SU-DHL-6 (cell line): ENCODE data around the gene OGDH.

Source experiments
- H2AFZ ChIP-seq: fragments of 200-600 bp; sonication (generic); 2 replicates; pipeline ENCODE4 v1.6.1; 2014; ENCODE audit warnings: low read depth, mild to moderate bottlenecking, moderate library complexity, mixed read lengths, antibody characterized with exemption, low read length; ENCODE audit not compliant: severe bottlenecking
- H3F3A ChIP-seq: fragments of 200-600 bp; shearing (Covaris generic); 2 replicates; pipeline ENCODE4 v1.6.0; 2016; ENCODE audit warnings: antibody characterized with exemption, mild to moderate bottlenecking; ENCODE audit not compliant: insufficient read depth
- H3K27ac ChIP-seq: fragments of 200-600 bp; sonication (generic); 2 replicates; pipeline ENCODE4 v1.5.1; 2016; ENCODE audit warnings: low read depth, mild to moderate bottlenecking, low read length, moderate library complexity, mixed read lengths
- H3K27me3 ChIP-seq: fragments of 200-600 bp; sonication (generic), shearing (Covaris generic); 2 replicates; pipeline ENCODE4 v1.6.0; 2014; ENCODE audit warnings: mild to moderate bottlenecking, low read length
- H3K36me3 ChIP-seq: fragments of 200-600 bp; sonication (generic); 2 replicates; pipeline ENCODE4 v1.6.1; 2014; ENCODE audit warnings: mild to moderate bottlenecking, low read length, mixed read lengths
- H3K4me2 ChIP-seq: fragments of 300-600, 200-600 bp; shearing (Covaris generic), sonication (generic); 2 replicates; pipeline ENCODE4 v1.6.0; 2014; ENCODE audit warnings: low read length, low read depth, mild to moderate bottlenecking; ENCODE audit not compliant: poor library complexity, severe bottlenecking
- H3K4me3 ChIP-seq: fragments of 200-600 bp; sonication (generic); 2 replicates; pipeline ENCODE4 v1.5.1; 2014; ENCODE audit warnings: antibody characterized with exemption, low read length, mild to moderate bottlenecking, mixed read lengths; ENCODE audit not compliant: insufficient read depth, poor library complexity, severe bottlenecking
- H3K79me2 ChIP-seq: fragments of 200-600 bp; sonication (generic); 2 replicates; pipeline ENCODE4 v1.6.1; 2014; ENCODE audit warnings: mild to moderate bottlenecking, low read length, moderate library complexity; ENCODE audit not compliant: insufficient read depth
- H3K9ac ChIP-seq: fragments of 200-600 bp; sonication (generic); 2 replicates; pipeline ENCODE4 v1.7.0; 2014; ENCODE audit warnings: mild to moderate bottlenecking, low read length
- H3K9me2 ChIP-seq: fragments of 200-600 bp; sonication (generic); replicated peaks from 2 replicates; pipeline ENCODE4 v1.6.1; 2014; ENCODE audit warnings: low read length; ENCODE audit not compliant: insufficient read depth
- H3K9me3 ChIP-seq: fragments of 200-600 bp; sonication (generic); 2 replicates; pipeline ENCODE4 v1.6.1; 2014; ENCODE audit warnings: low read length, mixed read lengths; ENCODE audit not compliant: insufficient read depth
- H4K20me1 ChIP-seq: fragments of 200-600 bp; sonication (generic); 2 replicates; pipeline ENCODE4 v1.6.1; 2014; ENCODE audit warnings: low read depth, mild to moderate bottlenecking, antibody characterized with exemption, low read length, moderate library complexity, mixed read lengths
- EZH2phosphoT487 ChIP-seq: fragments of 200-600 bp; sonication (generic), shearing (Covaris generic); conservative IDR thresholded peaks from 2 replicates; pipeline ENCODE4 v1.6.1; 2018; ENCODE audit warnings: mild to moderate bottlenecking, antibody characterized with exemption, low read length, moderate library complexity, mixed read lengths
- TF ChIP-seq, protein P1 (sequence below): fragments of 200-600 bp; sonication (generic); IDR thresholded peaks from one replicate; pipeline ENCODE4 v1.5.1; 2017; ENCODE audit warnings: antibody characterized with exemption, mild to moderate bottlenecking, low read length, moderate library complexity; ENCODE audit not compliant: insufficient read depth, poor library complexity, severe bottlenecking

OGDH gene

DNA sequence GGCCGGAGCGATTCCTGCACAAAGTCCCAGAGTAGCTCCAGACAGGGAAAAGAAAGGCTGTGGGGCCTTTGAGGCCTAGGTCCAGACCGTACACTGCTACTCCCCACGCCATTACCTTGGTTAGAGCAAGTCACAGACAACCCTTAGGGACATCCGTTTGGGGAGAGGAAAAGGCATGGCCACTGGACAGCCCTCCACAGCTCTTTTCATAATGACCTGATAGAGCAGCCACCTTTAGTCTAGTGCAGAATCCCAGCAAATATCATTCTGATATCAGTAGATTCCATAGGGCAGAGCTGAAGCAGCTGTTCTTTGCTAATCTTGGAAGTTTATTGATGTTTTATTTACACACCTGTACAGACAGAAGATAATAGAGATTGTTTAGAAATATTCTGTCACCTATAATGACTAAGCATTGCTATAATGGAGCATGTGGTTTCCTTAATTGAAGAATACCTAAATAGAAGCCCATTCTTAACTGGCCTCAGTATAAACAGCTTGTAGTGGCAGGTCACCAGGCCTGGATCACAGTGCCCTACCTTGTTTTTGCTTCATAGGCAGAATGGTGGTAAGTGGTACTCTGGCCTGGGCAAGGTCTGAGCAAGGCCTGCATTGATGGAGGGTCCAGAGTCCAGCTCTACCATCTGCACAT is 27.9 kb downstream of the OGDH start:
- no peak overlapping the region for H3K9ac ChIP-seq
- H3F3A ChIP-seq, result no peaks in the 10 kb centered on the region
- no peak overlapping the region for H3K27ac ChIP-seq
- H3K79me2 ChIP-seq, result peaks cover 5% of the 10 kb centered on the region; the same call in 1 of the 2 replicates
- no peak overlapping the region for H2AFZ ChIP-seq
- no peaks in the 10 kb centered on the region for H3K27me3 ChIP-seq
- no peaks in the 10 kb centered on the region for H3K36me3 ChIP-seq
- no peaks in the 10 kb centered on the region for H3K9me3 ChIP-seq
- no peak overlapping the region for H3K4me3 ChIP-seq
- no peak for TF ChIP-seq EZH2phosphoT487
- TF ChIP-seq, protein P1, sequence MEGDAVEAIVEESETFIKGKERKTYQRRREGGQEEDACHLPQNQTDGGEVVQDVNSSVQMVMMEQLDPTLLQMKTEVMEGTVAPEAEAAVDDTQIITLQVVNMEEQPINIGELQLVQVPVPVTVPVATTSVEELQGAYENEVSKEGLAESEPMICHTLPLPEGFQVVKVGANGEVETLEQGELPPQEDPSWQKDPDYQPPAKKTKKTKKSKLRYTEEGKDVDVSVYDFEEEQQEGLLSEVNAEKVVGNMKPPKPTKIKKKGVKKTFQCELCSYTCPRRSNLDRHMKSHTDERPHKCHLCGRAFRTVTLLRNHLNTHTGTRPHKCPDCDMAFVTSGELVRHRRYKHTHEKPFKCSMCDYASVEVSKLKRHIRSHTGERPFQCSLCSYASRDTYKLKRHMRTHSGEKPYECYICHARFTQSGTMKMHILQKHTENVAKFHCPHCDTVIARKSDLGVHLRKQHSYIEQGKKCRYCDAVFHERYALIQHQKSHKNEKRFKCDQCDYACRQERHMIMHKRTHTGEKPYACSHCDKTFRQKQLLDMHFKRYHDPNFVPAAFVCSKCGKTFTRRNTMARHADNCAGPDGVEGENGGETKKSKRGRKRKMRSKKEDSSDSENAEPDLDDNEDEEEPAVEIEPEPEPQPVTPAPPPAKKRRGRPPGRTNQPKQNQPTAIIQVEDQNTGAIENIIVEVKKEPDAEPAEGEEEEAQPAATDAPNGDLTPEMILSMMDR, result no peak
- no peaks in the 10 kb centered on the region for H4K20me1 ChIP-seq
- H3K9me2 ChIP-seq, result no peaks in the 10 kb centered on the region
- H3K4me2 ChIP-seq, result no peak overlapping the region

DNA sequence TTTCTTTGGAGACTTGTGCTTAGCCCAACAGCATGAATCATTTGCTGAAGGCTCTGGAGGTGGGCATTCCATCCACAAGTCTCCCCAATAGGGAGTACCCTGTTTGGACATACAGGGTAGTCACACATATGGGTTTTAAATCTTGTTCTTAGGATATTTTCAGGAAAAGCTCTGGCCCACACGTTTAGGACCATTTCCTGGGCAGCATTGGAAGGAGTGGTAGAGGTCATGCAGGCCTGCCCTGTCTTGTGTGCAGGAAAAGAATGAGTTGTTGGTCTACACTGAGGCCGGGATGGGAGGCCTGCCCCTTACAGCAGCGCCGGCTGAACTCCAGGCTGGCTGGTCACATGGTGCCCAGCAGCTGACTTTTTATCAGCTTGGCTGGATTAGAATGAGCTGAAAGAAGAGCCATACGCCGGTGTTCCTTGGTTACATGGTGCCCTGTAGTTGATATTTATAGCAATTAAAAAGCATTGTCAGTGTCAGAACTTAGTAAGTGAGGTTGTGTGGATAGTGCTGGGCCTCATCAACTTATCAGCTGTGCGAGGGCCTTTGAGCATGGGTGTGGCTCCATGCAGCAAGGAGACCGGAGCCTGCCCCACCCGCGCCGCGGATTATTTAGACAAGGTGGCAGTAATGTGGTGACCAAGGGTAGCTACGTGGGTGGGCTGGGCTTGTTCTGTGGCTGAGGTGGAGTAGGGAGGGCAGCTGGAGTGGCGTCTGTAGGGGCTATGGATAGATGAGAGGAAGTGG is 28.6 kb downstream of the OGDH start:
- Histone ChIP-seq H3K9ac (no peak overlapping the region), H3K9me2 (no peaks in the 10 kb centered on the region), H3K4me3 (no peak overlapping the region), H3K79me2 (peaks cover 12% of the 10 kb centered on the region; the same call in 1 of the 2 replicates), H4K20me1 (no peaks in the 10 kb centered on the region), H3K4me2 (no peak overlapping the region), H3K27me3 (no peaks in the 10 kb centered on the region), H3K27ac (no peak overlapping the region), H2AFZ (no peak overlapping the region), H3F3A (no peaks in the 10 kb centered on the region), H3K9me3 (no peaks in the 10 kb centered on the region), H3K36me3 (no peaks in the 10 kb centered on the region)
- TF ChIP-seq EZH2phosphoT487, result no peak
- TF ChIP-seq, protein P1, result no peak

DNA sequence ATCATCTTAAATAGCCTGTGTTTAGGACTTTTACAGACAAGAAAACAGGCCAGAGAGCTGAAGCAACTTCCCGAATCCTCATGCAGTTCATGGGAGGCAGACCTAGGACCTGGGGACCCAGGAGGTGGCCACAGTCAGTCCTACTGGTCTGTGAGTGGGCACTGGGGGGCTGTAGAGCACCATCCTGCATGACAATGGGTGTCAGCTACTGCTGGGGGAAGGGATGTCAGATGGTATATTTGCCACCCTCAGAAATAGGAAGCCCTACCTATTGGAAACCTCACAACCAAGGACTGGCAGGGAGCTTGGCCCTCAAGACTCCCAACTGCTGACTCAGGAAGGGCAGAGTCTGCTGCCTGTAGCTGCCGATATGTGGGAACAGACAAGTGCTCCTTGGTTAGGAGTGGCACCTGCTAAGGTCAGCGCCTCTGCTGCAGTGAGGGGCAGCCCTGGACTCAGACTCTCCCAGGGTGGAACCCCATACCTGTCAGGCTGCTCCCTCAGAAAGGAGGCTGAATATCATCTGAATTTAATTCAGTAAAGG is 29.7 kb downstream of the OGDH start:
- no peaks in the 10 kb centered on the region for H4K20me1 ChIP-seq
- H3K79me2 ChIP-seq, result peaks cover 12% of the 10 kb centered on the region; the same call in 1 of the 2 replicates
- H3K27me3 ChIP-seq, result no peaks in the 10 kb centered on the region
- no peak overlapping the region for H3K4me3 ChIP-seq
- H3K9me2 ChIP-seq, result no peaks in the 10 kb centered on the region
- TF ChIP-seq EZH2phosphoT487, result no peak
- TF ChIP-seq, protein P1, result no peak
- no peaks in the 10 kb centered on the region for H3K36me3 ChIP-seq
- no peaks in the 10 kb centered on the region for H3F3A ChIP-seq
- no peak overlapping the region for H3K27ac ChIP-seq
- no peak overlapping the region for H2AFZ ChIP-seq
- H3K9me3 ChIP-seq, result no peaks in the 10 kb centered on the region
- no peak overlapping the region for H3K4me2 ChIP-seq
- no peak overlapping the region for H3K9ac ChIP-seq
